ENCODE measurements around the gene ITGA3.

Gene ITGA3

DNA sequence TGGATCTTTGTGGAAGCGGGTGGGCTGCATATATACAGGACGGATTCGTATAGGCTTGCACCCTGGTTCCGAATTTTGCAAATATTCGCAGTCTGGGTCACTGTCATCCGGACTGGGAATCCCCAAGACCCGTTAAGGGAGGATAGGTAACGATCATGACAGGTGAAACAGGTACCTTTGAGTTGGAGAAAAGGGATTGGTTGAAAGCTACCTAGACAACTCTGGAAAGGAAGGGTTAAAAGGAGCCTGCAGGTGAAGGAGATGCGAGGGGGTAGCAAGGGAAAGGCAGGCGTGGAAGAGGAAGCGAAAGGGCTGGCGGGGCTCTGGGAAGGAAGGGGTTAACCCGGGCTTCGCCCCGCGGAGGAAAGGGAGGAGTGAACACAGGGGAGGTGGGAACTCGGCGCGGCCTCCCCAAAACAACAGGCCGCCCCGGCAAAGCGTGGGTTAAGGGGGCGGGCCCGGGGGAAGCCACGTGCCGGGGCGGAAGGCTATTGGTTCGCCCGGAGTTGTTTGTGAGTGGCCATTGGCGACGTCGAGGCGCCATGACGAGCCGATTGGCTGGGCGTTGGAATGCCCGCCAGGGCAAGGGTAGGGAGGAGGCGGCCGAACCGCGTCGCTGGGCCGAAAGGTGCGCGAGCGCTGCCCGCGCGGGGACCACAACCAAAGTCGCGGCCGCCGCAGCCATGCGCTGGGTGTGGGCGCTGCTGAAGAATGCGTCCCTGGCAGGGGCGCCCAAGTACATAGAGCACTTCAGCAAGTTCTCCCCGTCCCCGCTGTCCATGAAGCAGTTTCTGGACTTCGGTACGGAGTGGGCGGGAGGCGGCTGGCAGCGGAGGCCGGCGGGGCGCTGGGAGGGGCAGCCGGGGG is 39.1 kb downstream of the ITGA3 start, which contains the start of gene PDK2:
PDK2 (plus strand) TSS at position 599 of the 867 bp plus-strand sequence; CDS start at position 684, 85 bp downstream.
- DNase-seq (ENCODE audit: low spot score) = peak; percentile 96

DNA sequence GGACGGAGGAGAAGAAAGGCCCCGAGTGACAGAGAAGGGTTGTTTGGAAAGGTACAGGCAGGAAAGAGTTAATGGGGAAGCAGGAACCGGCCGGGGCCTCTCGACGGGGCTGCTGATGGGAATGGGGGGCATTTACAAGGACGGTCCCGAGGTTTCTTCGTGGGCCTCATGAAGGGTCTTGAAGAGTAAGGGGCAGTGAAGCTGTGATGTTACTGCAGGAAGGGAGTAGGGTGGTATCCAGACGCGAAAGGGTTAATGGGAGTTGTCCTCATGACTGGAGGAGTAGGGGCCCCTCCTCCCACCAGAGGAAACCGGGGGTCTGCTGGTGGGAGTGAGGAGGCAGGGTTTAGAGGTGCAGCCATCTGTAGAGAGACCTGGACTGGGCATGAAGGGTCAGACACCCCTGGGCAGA is 39.7 kb downstream of the ITGA3 start:
- no peak for DNase-seq (ENCODE audit: low spot score)

DNA sequence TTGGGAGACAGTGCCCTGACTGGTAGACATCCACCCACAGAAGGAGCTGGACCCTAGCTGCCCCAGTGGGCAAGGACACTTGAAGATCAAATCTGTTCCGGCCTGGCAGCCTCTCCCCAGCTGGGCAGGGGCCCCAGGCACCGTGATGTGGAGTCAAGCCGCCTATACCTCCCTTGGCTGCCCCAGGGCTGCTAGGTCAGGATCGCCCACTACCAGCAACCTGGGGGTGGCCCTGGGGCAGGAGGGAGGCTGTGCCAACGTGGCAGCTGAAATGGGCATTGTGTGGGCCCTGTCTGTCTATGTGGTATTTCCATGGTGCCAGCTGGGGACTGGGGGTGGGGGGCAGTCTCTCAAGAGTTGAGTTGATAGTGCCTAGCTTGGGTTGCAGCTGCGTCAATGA is 40.2 kb downstream of the ITGA3 start:
- no peak for DNase-seq (ENCODE audit: low spot score)

DNA sequence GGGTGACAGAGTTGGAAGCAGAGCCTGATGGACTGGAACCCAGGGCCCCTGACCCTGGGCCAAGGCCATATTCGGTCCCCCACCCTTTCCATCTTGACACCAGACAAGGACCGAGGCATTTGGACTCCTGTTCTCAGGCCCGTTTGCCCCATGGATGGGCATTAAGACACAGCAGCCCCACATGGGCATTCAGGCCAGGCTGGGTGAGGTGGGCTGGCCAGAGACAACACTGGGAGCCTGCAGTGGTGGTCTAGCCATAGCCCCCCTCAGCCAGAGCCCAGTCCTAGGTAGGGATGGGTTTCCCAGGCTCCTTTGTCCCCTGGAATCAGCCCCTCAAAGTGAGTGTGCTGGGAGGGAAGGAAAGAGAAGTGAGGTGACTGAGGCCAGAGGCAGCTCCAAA is 40.8 kb downstream of the ITGA3 start:
- DNase-seq (ENCODE audit: low spot score) = no peak

DNA sequence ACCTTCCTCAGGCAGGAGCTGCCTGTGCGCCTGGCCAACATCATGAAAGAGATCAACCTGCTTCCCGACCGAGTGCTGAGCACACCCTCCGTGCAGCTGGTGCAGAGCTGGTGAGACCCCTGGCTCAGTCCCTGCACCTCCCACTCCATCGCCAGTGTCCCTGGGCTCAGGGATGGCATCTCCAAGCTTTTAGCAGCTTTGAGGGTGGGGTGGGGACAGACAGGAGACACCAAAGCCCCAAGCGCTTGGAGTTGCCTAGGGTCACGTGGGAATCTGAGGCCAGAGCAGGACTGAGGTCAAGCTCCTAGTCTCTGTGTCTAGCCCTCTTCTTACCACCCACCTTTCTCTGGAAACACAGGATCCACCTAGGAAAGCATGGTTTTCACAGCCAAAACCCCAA is 41.5 kb downstream of the ITGA3 start:
- no peak for DNase-seq (ENCODE audit: low spot score)

DNA sequence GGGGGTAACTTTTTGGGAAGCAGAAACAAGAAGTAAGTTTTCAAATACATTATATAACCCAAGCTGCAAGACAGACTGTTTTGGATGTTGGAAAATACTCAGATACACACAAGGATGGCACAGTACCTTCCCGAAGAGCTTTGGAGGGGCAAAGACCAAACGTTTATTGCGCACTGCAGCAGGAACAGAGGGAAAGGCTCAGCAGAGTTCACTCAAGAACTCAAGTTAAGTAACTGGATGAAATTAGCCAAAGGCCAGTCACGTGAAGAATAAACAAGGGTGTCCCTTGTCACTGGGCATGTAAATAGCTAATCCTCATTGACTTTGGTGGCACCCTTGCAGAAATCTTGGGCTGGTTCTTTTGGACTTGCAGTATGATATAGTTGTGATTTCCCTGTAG is 42.0 kb downstream of the ITGA3 start:
- DNase-seq (ENCODE audit: low spot score) = no peak

DNA sequence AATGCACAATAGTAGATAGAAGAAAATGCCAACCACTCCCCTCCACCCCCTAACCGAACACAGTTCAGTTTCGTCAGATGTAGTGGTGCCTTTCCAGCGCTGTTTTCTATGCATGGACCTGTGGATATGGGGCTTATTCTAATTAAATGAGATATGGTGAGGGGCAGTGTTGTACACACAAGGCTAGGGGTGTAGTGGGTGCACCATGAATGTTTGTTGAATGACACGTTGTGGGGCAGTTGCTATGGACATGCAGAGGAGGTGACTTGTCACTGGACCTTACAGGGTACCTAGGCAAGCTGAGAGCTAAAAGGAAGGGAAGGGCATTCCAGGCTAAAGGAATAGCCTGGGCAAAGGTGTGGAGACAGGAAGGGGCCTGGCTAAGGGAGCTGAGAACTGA is 42.7 kb downstream of the ITGA3 start:
- no peak for DNase-seq (ENCODE audit: low spot score)

DNA sequence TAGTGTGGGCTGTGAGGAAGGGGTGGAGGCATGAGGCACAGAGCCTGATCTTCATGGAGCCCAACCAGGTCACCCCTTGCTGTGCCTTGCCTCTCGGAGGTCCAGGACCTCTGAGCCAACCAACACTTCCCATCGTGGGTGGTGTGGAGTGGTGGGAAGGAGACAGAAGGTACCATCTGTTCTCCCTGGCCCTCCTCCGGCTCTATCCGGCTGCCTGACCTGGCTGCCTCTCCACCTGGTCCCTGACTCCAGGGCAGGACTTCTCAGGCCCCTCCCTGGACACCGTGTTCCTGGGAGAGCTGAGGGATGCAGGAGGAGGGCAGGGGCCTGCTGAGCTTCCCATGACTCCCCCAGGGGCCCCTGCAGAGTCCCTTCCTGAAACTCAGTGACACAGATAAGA is 43.1 kb downstream of the ITGA3 start:
- no peak for DNase-seq (ENCODE audit: low spot score)

DNA sequence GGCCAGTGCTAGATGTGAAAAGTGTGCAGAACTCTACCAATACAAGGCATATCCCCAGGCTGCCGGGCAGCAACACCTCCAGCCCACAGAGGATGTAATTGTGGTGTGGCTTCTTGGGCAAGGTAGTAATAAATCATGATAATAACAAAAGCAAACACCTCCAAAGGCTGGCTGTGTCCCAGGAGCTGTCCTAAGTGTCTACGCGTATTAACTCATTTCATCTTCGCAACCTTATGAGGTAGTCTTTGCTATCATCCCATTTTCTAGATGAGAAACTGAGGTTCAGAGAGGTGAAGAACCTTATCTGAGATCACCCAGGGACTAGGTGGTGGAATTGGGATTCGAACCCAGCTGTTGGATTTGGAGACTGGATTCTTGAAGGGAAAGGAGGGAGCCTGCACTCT is 44.6 kb downstream of the ITGA3 start:
- no peak for DNase-seq (ENCODE audit: low spot score)

DNA sequence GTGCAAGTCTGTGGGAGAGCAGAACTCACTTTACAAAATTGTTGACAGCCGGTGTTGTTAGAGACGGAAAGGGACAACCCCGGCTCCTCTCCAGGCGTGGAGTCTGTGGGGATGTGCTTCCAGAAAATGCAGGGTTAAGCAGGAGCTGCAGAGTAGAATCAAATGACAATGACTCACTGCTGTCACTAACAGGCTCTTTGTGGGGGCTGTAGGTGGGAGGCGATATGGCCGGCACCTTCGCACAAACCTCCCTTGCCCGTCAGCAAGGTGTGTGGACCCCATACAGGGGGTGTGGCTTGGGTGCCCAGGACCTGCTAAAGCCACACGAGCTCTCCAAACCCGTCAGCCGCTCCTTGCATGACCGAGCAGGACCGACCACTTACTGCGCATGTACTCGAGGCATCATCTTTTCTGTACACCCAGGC is 45.0 kb downstream of the ITGA3 start:
- DNase-seq (ENCODE audit: low spot score) = no peak

DNA sequence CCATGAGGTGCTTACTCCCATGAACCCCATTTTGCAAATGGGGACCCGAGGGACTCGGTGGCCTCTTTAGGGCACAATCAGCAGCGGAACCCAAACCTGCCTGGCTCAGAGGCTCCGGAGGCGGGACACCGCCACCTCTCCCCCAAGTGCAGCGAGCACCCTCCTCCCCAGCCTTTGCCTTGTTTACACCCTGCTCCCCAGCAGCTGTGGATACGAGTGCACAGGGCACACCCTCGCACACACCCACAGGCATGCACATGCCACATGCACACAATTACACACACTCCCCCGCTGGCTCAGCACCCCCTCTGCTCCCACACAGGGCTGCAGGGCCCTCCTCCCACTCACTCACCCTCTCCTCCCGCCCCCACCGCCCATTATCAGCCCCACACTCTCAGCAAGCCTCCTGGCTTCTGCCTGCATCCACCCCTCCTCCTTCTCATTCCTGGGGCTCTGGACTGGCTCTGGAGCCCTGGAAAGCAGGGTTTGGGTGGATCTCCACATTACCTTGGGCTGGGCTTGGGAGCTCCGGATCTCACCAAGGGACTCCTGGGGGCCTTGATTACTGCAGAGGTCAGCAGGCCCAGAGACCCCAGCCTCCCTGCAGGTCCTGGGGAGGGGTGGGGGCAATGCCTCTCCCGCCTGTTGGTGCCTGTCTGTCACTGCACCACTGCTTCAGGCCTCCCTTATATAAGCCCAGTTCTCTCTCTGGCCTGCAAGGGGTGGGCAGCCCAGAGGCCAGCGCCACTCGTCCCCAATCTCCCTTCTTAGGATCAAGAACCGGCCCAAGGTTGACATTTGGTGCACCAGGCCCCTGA is 45.6 kb downstream of the ITGA3 start:
- no peak for DNase-seq (ENCODE audit: low spot score)

DNA sequence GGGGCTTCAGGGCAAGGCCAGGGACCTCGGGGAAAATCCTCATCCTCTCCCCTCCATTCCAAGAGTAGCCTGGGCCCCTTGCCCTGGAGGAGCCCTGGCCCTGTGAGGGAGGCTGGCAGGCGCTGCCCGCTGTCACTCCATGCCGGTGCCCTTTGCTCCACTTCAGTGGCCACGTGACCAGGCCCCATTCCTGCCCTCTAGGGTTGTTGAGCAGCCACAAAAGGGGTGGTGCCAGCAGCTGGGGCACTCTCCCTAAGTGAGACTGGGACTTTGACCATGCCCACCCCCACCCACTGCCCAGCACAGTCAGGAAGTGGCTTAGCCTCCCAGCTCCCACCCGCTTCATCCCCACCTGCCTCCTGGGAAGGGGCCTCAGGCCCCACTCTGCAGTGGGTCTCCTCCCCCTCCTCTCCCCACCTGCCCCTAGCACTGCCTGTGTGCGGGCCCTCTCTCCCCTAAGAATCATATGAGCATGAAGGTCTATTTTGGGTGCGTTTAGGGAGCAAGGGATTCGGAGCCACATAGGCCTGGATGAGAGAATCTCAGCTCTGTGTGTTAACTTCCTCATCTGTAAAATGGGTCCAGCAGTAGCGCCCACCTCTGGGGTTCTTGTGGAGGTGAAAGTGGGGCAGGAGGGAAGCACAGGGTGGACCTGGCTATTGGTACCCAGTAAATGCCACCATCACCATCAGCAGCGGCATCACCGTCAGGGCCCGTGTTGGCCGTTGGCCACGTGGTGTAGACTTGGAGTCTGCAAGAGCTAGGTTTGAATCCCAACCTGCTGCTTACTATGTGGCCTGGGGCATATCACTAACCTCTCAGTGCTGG is 46.5 kb downstream of the ITGA3 start:
- no peak for DNase-seq (ENCODE audit: low spot score)

DNA sequence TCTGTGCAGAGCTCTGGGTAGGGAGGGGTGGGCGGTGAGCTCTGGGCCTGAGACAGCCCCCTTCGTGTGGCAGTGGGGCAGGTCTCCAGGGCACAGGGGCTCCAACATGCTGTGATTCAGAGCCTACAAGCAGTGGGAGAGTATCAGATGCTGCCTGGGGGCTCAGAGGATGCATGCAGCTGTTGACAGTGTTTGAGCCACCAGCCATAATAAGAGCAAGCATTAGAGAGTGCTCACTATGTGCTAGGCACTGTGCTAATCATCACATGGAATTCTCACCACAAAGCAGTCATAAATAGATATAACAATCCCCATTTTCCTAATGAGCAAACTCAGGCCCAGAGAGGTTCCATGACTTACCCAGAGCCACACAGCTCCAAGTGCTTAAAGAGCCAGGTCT is 47.3 kb downstream of the ITGA3 start:
- no peak for DNase-seq (ENCODE audit: low spot score)

DNA sequence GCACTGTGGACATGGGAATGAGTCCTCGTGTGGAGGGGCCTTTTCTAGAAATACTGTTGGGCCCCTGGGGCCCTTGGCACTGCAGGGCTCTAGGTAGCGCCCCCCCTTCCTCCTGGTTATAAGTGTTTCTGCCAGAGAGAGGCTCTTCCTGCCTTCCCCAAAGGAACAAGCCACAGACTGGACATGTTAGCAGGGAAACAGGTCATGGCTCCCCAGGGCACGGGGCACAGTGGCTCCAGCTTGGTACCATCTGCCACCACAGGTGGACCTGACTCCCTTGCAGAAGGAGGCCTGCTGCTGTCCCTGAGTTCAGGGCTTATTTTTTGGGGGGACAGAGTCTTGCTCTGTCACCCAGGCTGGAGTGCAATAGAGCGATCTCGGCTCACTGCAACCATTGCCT is 48.0 kb downstream of the ITGA3 start:
- no peak for DNase-seq (ENCODE audit: low spot score)

DNA sequence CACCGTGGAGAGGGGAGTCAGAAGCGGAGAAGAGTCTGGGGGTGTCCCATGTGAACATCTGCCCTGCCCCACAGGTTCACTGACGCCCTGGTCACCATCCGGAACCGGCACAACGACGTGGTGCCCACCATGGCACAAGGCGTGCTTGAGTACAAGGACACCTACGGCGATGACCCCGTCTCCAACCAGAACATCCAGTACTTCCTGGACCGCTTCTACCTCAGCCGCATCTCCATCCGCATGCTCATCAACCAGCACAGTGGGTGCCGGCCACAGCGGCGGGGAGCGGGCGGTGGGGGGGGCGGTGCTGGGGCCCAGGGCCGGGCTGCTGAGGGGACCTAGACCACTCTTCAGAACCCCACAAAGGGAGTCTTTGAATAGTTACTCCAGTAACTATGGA is 49.9 kb downstream of the ITGA3 start:
- DNase-seq (ENCODE audit: low spot score) = no peak

DNA sequence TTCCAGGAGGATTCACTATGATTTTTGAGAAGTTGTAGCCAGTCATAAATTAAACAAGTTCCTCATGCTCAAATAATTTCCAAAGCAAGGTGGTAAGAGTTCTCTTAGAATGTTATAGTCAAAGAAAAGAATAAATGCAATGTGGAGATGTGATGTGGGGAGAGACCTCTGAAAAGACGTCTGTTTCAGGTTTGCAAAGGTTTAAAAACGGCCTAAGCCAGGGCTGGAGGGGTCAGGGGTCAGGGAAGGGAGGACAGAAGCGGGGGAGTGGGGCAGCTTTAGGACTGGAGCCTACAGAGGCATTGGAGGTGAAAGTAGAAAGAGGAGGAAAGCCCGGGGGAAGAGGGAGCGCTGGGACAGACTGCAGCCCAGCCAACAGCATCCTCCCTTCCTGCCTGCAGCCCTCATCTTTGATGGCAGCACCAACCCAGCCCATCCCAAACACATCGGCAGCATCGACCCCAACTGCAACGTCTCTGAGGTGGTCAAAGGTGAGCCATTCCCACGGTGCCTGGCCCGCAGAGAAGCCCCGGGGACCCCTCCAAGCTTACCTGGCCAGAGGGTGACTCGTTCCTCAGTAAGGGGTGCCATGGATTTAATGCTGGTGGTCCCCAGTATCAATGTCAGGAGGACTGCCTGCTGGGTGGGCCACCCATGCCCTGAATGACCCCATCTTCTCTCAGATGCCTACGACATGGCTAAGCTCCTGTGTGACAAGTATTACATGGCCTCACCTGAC is 50.7 kb downstream of the ITGA3 start:
- no peak for DNase-seq (ENCODE audit: low spot score)

DNA sequence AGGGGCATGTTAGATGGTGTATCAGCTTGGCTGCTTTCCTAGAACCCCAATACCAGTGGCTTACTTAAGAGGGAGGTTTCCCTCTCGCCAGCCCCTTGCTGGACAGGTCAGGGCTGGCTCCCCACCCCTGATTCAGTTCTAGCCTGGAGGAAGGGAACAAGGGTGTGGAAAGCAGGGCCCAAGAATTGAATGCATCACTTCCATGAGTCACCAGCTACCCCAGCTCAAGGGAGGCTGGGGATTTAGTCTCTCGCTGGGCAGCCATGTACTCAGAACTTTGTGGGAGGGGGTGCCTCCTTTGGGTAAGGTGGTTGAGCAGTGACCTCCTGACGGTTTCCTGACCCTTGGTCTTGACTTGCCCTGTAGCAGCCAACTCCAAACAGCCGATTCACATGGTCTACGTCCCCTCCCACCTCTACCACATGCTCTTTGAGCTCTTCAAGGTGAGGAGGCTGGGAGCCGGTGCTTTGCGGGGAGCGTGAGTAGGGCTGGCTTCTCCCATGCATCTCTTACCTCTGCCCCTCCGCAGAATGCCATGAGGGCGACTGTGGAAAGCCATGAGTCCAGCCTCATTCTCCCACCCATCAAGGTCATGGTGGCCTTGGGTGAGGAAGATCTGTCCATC is 52.0 kb downstream of the ITGA3 start:
- no peak for DNase-seq (ENCODE audit: low spot score)

DNA sequence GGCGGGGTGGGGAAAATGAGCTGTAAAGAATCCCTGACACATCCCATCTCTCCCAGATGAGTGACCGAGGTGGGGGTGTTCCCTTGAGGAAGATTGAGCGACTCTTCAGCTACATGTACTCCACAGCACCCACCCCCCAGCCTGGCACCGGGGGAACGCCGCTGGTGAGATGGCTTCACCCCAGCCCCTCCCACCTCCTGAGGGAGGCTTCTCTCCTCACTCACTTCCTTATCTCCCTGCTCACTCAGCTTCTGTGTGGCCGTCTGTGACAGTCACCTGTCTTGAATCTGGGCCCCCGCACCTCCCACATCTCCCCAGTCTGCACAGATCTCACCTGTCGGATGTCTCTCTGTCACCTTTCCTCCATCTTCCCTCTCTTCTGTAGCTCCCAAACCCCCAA is 52.6 kb downstream of the ITGA3 start:
- no peak for DNase-seq (ENCODE audit: low spot score)

DNA sequence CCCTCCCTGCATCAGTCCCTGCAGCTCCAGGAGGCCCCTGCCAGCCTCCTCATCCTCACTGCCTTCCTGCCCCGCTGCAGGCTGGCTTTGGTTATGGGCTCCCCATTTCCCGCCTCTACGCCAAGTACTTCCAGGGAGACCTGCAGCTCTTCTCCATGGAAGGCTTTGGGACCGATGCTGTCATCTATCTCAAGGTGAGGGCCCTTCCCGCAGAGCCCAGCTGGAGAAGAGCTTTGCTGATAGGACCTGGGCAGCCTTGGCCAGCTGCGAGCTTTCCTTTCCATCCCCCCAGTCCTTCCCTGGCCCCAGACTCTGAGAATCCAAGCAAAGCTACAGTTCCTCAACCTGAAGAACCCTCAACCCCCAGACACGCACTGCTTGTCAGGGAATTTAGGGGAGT is 53.3 kb downstream of the ITGA3 start:
- DNase-seq (ENCODE audit: low spot score) = no peak

DNA sequence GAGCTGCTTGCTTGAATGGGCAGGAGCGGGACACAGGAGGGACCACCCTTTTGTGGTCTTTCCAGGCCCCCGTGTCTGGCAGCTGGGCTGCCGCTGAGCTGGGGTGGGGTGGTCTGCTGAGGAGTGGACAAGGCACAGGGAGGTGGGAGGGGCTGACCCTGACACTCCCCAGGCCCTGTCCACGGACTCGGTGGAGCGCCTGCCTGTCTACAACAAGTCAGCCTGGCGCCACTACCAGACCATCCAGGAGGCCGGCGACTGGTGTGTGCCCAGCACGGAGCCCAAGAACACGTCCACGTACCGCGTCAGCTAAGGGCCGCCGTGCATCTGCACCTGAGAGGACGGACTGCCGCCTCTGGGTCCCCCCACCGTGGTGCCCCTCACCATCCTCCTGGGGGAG is 53.9 kb downstream of the ITGA3 start:
- no peak for DNase-seq (ENCODE audit: low spot score)

Measured in left forelimb (tissue), 1 donor.